ENCODE measurements around the gene CCL8. TPM values are rescaled to one million over a fixed set of nuclear protein-coding genes. Genes with fewer than 3 reads are reported as not detected.

The CCL8 gene
- polyA plus RNA-seq, 1 of the 3 experiments (the other 2 are of a cell fraction) = not detected

DNA sequence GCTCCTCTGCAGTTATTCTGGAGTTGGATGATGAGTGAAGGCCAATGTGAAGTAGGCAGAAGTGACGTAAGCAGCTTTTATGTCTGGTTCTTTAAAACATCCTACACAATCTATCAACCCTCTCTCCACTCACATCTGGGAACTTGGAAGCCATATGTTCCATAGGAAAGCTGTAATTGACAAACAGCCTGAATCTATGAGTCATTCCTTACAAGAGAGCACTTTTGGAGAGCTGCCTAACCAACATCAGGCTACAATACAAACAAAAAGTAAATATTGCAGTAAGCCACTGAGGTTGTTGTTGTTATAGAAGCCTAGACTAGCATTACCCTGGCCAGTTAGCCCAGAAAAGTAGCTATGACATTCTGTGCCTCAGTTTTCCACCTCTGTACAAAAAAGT, 43.4 kb upstream of the CCL8 start (continued):
- TF ChIP-seq, protein P1, sequence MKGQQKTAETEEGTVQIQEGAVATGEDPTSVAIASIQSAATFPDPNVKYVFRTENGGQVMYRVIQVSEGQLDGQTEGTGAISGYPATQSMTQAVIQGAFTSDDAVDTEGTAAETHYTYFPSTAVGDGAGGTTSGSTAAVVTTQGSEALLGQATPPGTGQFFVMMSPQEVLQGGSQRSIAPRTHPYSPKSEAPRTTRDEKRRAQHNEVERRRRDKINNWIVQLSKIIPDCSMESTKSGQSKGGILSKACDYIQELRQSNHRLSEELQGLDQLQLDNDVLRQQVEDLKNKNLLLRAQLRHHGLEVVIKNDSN (IDR thresholded peaks at IDR 0.05; ENCODE audit: borderline replicate concordance, low read depth) = no peak
- no peak for TF ChIP-seq FOXM1 (IDR thresholded peaks at IDR 0.05; ENCODE audit: low read depth)
- no peak for TF ChIP-seq CHD2 (IDR thresholded peaks at IDR 0.05; ENCODE audit: low read length, partially characterized antibody)
- TF ChIP-seq, protein P2, sequence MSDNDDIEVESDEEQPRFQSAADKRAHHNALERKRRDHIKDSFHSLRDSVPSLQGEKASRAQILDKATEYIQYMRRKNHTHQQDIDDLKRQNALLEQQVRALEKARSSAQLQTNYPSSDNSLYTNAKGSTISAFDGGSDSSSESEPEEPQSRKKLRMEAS (IDR thresholded peaks at IDR 0.05; ENCODE audit: low read depth) = no peak
- TF ChIP-seq GABPA (IDR thresholded peaks at IDR 0.05; ENCODE audit: low read depth) = no peak
- TF ChIP-seq MXI1 (IDR thresholded peaks at IDR 0.05; ENCODE audit: low read depth, low read length) = no peak
- no peak for TF ChIP-seq RAD21 (IDR thresholded peaks at IDR 0.05; ENCODE audit: low read length)
- TF ChIP-seq SIN3A (IDR thresholded peaks at IDR 0.05; ENCODE audit: borderline replicate concordance, low read depth, low read length) = no peak

DNA sequence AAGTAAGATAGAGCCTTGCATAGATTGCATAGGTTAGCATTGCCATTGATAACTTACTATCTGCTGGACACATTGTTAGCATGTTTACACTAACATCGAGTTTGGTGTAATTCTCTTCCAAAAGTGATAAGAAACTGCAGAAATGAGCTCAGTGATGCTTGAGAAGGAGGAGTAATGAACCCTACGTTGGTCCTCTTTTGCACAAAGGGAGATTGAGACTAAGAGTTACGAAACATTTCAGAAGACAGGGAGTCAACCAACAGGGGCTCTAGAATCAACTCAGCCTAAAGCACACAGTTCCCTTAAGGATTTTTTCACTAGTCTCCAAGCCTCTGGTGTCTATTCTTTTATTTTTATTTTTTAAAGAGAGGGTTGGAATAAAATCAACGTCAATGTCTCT, 42.4 kb upstream of the CCL8 start:
- no peak overlapping the region for H3K27ac ChIP-seq (ENCODE audit: low read depth in 2 of 2, low read length in 1 of 2)
- no peak for DNase-seq
- no peaks in the 10 kb centered on the region for H4K20me1 ChIP-seq (ENCODE audit: insufficient read depth)
- WGBS (ENCODE audit: low lambda C conversion rate) = 40% methylated on average over 4 of the region's 4 CpGs
- CTCF ChIA-PET = interaction anchor here (0.9 to 4.3 kb wide), 2 partner anchors 85 to 1069 kb away, joined by 3 to 15 read pairs; no protein-coding TSS in a partner anchor
- no peaks in the 10 kb centered on the region for H3F3A ChIP-seq (replicated peaks; ENCODE audit: insufficient read depth)
- no peaks in the 10 kb centered on the region for H3K79me2 ChIP-seq (ENCODE audit: insufficient read depth)
- POLR2A ChIA-PET = no interaction called here
- H2AFZ ChIP-seq (ENCODE audit: low read depth) = no peak overlapping the region
- no peak overlapping the region for H3K4me3 ChIP-seq (ENCODE audit: low read depth in 2 of 2, low read length in 1 of 2)
- no peaks in the 10 kb centered on the region; the same call in 1 of the 2 replicates for H3K27me3 ChIP-seq (ENCODE audit: insufficient read depth)
- H3K4me2 ChIP-seq = no peak overlapping the region
- no peaks in the 10 kb centered on the region for H3K9me2 ChIP-seq
- no peaks in the 10 kb centered on the region for H3K4me1 ChIP-seq (ENCODE audit: control insufficient read depth in 1 of 2, insufficient read depth in 2 of 2, low read depth in 1 of 2, low read length in 1 of 2)
- no peaks in the 10 kb centered on the region for H3K9me3 ChIP-seq
- H3K9ac ChIP-seq = no peak overlapping the region
- no peaks in the 10 kb centered on the region for H3K36me3 ChIP-seq (replicated peaks in 1 of 2; ENCODE audit: control insufficient read depth in 1 of 2, insufficient read depth in 2 of 2, low read length in 1 of 2)
- TF ChIP-seq MEF2A (IDR thresholded peaks at IDR 0.05; ENCODE audit: borderline replicate concordance, low read depth) = no peak
- TF ChIP-seq YY1 (IDR thresholded peaks at IDR 0.05; ENCODE audit: low read depth) = no peak
- TF ChIP-seq JUND (IDR thresholded peaks at IDR 0.05) = no peak
- no peak for TF ChIP-seq NRF1 (IDR thresholded peaks at IDR 0.05; ENCODE audit: low read depth, low read length)
- no peak for TF ChIP-seq SMC3 (IDR thresholded peaks at IDR 0.05; ENCODE audit: low read depth, low read length)
- TF ChIP-seq TCF12 (IDR thresholded peaks at IDR 0.05) = no peak
- TF ChIP-seq, protein P3, sequence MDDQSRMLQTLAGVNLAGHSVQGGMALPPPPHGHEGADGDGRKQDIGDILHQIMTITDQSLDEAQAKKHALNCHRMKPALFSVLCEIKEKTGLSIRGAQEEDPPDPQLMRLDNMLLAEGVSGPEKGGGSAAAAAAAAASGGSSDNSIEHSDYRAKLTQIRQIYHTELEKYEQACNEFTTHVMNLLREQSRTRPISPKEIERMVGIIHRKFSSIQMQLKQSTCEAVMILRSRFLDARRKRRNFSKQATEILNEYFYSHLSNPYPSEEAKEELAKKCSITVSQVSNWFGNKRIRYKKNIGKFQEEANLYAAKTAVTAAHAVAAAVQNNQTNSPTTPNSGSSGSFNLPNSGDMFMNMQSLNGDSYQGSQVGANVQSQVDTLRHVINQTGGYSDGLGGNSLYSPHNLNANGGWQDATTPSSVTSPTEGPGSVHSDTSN (IDR thresholded peaks at IDR 0.05) = no peak
- TF ChIP-seq ELF1 (IDR thresholded peaks at IDR 0.05) = no peak
- TF ChIP-seq, protein P4, sequence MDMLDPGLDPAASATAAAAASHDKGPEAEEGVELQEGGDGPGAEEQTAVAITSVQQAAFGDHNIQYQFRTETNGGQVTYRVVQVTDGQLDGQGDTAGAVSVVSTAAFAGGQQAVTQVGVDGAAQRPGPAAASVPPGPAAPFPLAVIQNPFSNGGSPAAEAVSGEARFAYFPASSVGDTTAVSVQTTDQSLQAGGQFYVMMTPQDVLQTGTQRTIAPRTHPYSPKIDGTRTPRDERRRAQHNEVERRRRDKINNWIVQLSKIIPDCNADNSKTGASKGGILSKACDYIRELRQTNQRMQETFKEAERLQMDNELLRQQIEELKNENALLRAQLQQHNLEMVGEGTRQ (IDR thresholded peaks at IDR 0.05; ENCODE audit: borderline replicate concordance, low read depth, low read length) = no peak
- no peak for TF ChIP-seq RFX5 (IDR thresholded peaks at IDR 0.05; ENCODE audit: low read length)
- TF ChIP-seq, protein P5, sequence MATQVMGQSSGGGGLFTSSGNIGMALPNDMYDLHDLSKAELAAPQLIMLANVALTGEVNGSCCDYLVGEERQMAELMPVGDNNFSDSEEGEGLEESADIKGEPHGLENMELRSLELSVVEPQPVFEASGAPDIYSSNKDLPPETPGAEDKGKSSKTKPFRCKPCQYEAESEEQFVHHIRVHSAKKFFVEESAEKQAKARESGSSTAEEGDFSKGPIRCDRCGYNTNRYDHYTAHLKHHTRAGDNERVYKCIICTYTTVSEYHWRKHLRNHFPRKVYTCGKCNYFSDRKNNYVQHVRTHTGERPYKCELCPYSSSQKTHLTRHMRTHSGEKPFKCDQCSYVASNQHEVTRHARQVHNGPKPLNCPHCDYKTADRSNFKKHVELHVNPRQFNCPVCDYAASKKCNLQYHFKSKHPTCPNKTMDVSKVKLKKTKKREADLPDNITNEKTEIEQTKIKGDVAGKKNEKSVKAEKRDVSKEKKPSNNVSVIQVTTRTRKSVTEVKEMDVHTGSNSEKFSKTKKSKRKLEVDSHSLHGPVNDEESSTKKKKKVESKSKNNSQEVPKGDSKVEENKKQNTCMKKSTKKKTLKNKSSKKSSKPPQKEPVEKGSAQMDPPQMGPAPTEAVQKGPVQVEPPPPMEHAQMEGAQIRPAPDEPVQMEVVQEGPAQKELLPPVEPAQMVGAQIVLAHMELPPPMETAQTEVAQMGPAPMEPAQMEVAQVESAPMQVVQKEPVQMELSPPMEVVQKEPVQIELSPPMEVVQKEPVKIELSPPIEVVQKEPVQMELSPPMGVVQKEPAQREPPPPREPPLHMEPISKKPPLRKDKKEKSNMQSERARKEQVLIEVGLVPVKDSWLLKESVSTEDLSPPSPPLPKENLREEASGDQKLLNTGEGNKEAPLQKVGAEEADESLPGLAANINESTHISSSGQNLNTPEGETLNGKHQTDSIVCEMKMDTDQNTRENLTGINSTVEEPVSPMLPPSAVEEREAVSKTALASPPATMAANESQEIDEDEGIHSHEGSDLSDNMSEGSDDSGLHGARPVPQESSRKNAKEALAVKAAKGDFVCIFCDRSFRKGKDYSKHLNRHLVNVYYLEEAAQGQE (IDR thresholded peaks at IDR 0.05; ENCODE audit: low read depth, low read length) = no peak
- TF ChIP-seq FOXM1 (IDR thresholded peaks at IDR 0.05; ENCODE audit: low read depth) = no peak
- TF ChIP-seq, protein P6, sequence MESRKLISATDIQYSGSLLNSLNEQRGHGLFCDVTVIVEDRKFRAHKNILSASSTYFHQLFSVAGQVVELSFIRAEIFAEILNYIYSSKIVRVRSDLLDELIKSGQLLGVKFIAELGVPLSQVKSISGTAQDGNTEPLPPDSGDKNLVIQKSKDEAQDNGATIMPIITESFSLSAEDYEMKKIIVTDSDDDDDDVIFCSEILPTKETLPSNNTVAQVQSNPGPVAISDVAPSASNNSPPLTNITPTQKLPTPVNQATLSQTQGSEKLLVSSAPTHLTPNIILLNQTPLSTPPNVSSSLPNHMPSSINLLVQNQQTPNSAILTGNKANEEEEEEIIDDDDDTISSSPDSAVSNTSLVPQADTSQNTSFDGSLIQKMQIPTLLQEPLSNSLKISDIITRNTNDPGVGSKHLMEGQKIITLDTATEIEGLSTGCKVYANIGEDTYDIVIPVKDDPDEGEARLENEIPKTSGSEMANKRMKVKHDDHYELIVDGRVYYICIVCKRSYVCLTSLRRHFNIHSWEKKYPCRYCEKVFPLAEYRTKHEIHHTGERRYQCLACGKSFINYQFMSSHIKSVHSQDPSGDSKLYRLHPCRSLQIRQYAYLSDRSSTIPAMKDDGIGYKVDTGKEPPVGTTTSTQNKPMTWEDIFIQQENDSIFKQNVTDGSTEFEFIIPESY (IDR thresholded peaks at IDR 0.05; ENCODE audit: borderline replicate concordance, low read depth) = no peak
- TF ChIP-seq GATA2 (CRISPR knock-in tag; IDR thresholded peaks at IDR 0.05) = no peak
- no peak for TF ChIP-seq NFIC (IDR thresholded peaks at IDR 0.05; ENCODE audit: borderline replicate concordance)
- TF ChIP-seq, protein P7, sequence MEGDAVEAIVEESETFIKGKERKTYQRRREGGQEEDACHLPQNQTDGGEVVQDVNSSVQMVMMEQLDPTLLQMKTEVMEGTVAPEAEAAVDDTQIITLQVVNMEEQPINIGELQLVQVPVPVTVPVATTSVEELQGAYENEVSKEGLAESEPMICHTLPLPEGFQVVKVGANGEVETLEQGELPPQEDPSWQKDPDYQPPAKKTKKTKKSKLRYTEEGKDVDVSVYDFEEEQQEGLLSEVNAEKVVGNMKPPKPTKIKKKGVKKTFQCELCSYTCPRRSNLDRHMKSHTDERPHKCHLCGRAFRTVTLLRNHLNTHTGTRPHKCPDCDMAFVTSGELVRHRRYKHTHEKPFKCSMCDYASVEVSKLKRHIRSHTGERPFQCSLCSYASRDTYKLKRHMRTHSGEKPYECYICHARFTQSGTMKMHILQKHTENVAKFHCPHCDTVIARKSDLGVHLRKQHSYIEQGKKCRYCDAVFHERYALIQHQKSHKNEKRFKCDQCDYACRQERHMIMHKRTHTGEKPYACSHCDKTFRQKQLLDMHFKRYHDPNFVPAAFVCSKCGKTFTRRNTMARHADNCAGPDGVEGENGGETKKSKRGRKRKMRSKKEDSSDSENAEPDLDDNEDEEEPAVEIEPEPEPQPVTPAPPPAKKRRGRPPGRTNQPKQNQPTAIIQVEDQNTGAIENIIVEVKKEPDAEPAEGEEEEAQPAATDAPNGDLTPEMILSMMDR (IDR thresholded peaks at IDR 0.05) = no peak
- TF ChIP-seq GABPA (IDR thresholded peaks at IDR 0.05; ENCODE audit: low read depth) = no peak
- TF ChIP-seq TEAD4 (IDR thresholded peaks at IDR 0.05; ENCODE audit: borderline replicate concordance, insufficient read depth) = no peak

Measured in SK-N-SH (cell line).